ENCODE measurements around the gene NR6A1.

DNA sequence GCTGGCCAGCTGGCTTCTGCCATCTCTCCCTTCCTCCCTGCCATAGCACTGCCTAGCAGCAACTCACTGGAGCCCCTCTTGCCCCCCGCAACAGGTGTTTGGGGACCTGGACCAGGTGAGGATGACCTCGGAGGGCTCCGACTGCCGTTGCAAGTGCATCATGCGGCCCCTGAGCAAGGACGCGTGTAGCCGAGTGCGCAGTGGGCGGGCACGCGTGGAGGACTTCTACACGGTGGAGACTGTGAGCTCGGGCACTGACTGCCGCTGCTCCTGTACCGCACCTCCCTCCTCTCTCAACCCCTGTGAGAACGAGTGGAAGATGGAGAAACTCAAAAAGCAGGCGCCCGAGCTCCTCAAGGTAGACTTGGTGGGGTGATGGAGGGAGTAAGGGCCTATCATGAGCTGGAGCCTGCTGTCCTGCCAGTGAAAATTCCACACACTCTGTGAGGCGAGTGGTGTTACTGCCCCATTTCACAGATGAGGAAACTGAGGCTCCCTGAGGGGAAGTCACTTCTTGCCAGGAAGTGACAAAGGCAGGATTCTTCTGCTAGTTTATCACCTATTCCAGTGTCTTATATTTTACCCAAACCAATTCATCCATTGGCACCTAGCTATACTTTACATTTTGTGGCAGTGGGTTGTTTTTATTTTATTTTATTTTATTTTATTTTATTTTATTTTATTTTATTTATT, 15.9 kb upstream of the NR6A1 start:
- TF ChIP-seq JUNB (IDR thresholded peaks at IDR 0.05) (no peak), NPAS2 (CRISPR knock-in tag; IDR thresholded peaks at IDR 0.05; ENCODE audit: borderline replicate concordance) (no peak), CTCF (IDR thresholded peaks at IDR 0.05) (no peak), ESRRA (IDR thresholded peaks at IDR 0.05; ENCODE audit: borderline replicate concordance, low read length) (no peak), MAZ (IDR thresholded peaks at IDR 0.05; ENCODE audit: borderline replicate concordance, low read depth, low read length) (no peak), RFX5 (IDR thresholded peaks at IDR 0.05) (no peak), EP300 (IDR thresholded peaks at IDR 0.05) (no peak)

All from A549 (cell line).